K562 (cell line): ENCODE results near the gene DKKL1. TPM values are rescaled to one million over a fixed set of nuclear protein-coding genes. Genes with fewer than 3 reads are reported as not detected.

Source experiments
- ATAC-seq: fragments of 200-7000 bp; cut with Tn5 transposase; 3 replicates; pipeline ENCODE4 v1.9.1; 2020; ENCODE audit warnings: moderate library complexity
- BruUV-seq: library from RNA; stranded (reverse); fragments of 400-500 nt; replicated peaks from 2 replicates; lab custom pipeline; 2021; lab: Mats Ljungman, UMichigan
- CTCF ChIA-PET: fragments of 300-600 bp; formaldehyde crosslinking; extraction: SDS; loops from one replicate; lab custom pipeline; 2021; ENCODE audit warnings: low intra/inter-chr PET ratio; lab: Yijun Ruan, JAX
- POLR2A ChIA-PET: fragments of 300-600, 350-650 bp; sonication (Branson Sonifier 250); formaldehyde crosslinking; extraction: SDS; loops from one replicate; lab custom pipeline; 2021; ENCODE audit warnings: antibody characterized with exemption, inconsistent platforms; lab: Yijun Ruan, JAX
- DNase-seq, 4 experiments: peaks; one replicate each; pipeline versions ENCODE4 v3.0.0 to v3.0.0-alpha.2; 2011 to 2018; ENCODE audit warnings: low spot score in 3 of 4, mixed read lengths in 3 of 4; ENCODE audit errors: extremely low read depth in 1 of 4
- FAIRE-seq: peaks from 2 replicates; lab custom pipeline; 2011; peaks lifted over from hg19 to GRCh38; lab: Jason Lieb, UNC
- H2AFZ ChIP-seq: 2 replicates; pipeline ENCODE4 v1.6.0; 2011; ENCODE audit warnings: low read depth, low read length, control low read depth, inconsistent platforms
- H3K27ac ChIP-seq: fragments of 200-600 bp; 3 replicates; pipeline ENCODE4 v1.8.0; 2011; ENCODE audit warnings: low read depth, mild to moderate bottlenecking, control low read depth, inconsistent platforms, low read length, moderate library complexity, mixed read lengths; ENCODE audit errors: extremely low read depth
- H3K27me3 ChIP-seq, 2 experiments: fragments of 300-600 bp in 1 of 2; 2 replicates in 1 of 2; 3 replicates in 1 of 2; pipeline versions ENCODE4 v1.6.0 to v1.8.0; 2011; ENCODE audit warnings: inconsistent platforms in 2 of 2, low read length in 2 of 2, mild to moderate bottlenecking in 1 of 2, mixed read lengths in 1 of 2, moderate library complexity in 1 of 2; ENCODE audit not compliant: control insufficient read depth in 2 of 2, insufficient read depth in 2 of 2
- H3K36me3 ChIP-seq: fragments of 300-600 bp; 3 replicates; pipeline ENCODE4 v1.8.0; 2011; ENCODE audit warnings: mild to moderate bottlenecking, low read length, inconsistent platforms; ENCODE audit not compliant: control insufficient read depth, insufficient read depth
- H3K4me1 ChIP-seq, 2 experiments: fragments of 200-600 bp in 1 of 2; replicated peaks in 1 of 2; 2 replicates in 1 of 2; 3 replicates in 1 of 2; pipeline versions ENCODE4 v1.5.1 to v1.8.0; 2011; ENCODE audit warnings: inconsistent platforms in 2 of 2, low read length in 2 of 2, mild to moderate bottlenecking in 1 of 2, mixed read lengths in 1 of 2, moderate library complexity in 1 of 2; ENCODE audit not compliant: control insufficient read depth in 2 of 2, insufficient read depth in 2 of 2
- H3K4me2 ChIP-seq: 2 replicates; pipeline ENCODE4 v1.6.1; 2011; ENCODE audit warnings: low read length, control low read depth, inconsistent platforms, mixed read lengths; ENCODE audit not compliant: insufficient read depth
- H3K4me3 ChIP-seq: fragments of 200-600 bp; sonication (generic), shearing (Covaris generic); 2 replicates; pipeline ENCODE4 v1.5.1; 2016; ENCODE audit warnings: control low read depth, inconsistent platforms
- H3K79me2 ChIP-seq: fragments of 200-600 bp; 3 replicates; pipeline ENCODE4 v1.8.0; 2011; ENCODE audit warnings: low read length, inconsistent platforms; ENCODE audit not compliant: control insufficient read depth, insufficient read depth
- H3K9ac ChIP-seq, 2 experiments: 2 replicates each; pipeline versions ENCODE4 v1.6.0 to v1.6.1; 2011; ENCODE audit warnings: low read depth in 2 of 2, low read length in 2 of 2, control low read depth in 1 of 2, inconsistent platforms in 1 of 2, mild to moderate bottlenecking in 1 of 2, mixed read lengths in 1 of 2; ENCODE audit not compliant: insufficient read depth in 1 of 2
- H3K9me1 ChIP-seq: one replicate; pipeline ENCODE4 v1.6.0; 2011; ENCODE audit warnings: inconsistent platforms, mild to moderate bottlenecking, low read length, moderate library complexity; ENCODE audit not compliant: control insufficient read depth, insufficient read depth
- H3K9me3 ChIP-seq: replicated peaks from 2 replicates; pipeline ENCODE4 v1.5.1; 2011; ENCODE audit warnings: low read depth, low read length, inconsistent platforms; ENCODE audit not compliant: control insufficient read depth, insufficient read depth
- H4K20me1 ChIP-seq: replicated peaks from 2 replicates; pipeline ENCODE4 v1.6.1; 2011; ENCODE audit warnings: low read length, inconsistent platforms, mixed read lengths; ENCODE audit not compliant: control insufficient read depth, insufficient read depth
- ID3 ChIP-seq, 2 experiments: fragments of 250-450 bp in 1 of 2; fragments of 450-650 bp in 1 of 2; sonication (Bioruptor Pico) in 1 of 2; IDR thresholded peaks; 2 replicates each; pipeline versions ENCODE4 v1.6.1 to v1.8.0; 2016 to 2021; ENCODE audit warnings: mild to moderate bottlenecking in 2 of 2, moderate library complexity in 2 of 2, missing compliant biosample characterization in 1 of 2, missing genetic modification characterization in 1 of 2
- JUN ChIP-seq, 2 experiments: sonication (generic) in 1 of 2; formaldehyde crosslinking in 1 of 2; IDR thresholded peaks; 2 replicates each; pipeline versions ENCODE4 v1.6.1 to v1.8.0; 2012 to 2022; ENCODE audit warnings: borderline replicate concordance in 2 of 2, mild to moderate bottlenecking in 2 of 2, improper control_type of control experiment in 1 of 2, low read depth in 1 of 2, low read length in 1 of 2, missing genetic modification reagents in 1 of 2
- KDM1A ChIP-seq, 2 experiments: fragments of 450-650 bp; IDR thresholded peaks; 2 replicates each; pipeline ENCODE4 v1.6.1; 2016; ENCODE audit warnings: mild to moderate bottlenecking in 2 of 2
- LEF1 ChIP-seq: fragments of 450-650 bp; IDR thresholded peaks from 2 replicates; pipeline ENCODE4 v1.6.1; 2016; ENCODE audit warnings: mild to moderate bottlenecking
- MNT ChIP-seq, 2 experiments: fragments of 450-650 bp; conservative IDR thresholded peaks; 2 replicates each; pipeline ENCODE4 v1.6.1; 2017; ENCODE audit warnings: mild to moderate bottlenecking in 2 of 2, moderate library complexity in 2 of 2
- NUFIP1 ChIP-seq: fragments of 450-650 bp; IDR thresholded peaks from 2 replicates; pipeline ENCODE4 v1.6.1; 2018; ENCODE audit not compliant: partially characterized antibody
- PCBP1 ChIP-seq: fragments of 200-400 bp; formaldehyde crosslinking; IDR thresholded peaks from 2 replicates; pipeline ENCODE4 v1.6.1; 2018; ENCODE audit warnings: mild to moderate bottlenecking, low read depth, low read length; ENCODE audit not compliant: poor library complexity, severe bottlenecking
- RHOXF2B ChIP-seq: fragments of 250-450 bp; sonication (Bioruptor Pico); conservative IDR thresholded peaks from 2 replicates; pipeline ENCODE4 v1.5.1; 2021
- STAT5B ChIP-seq: fragments of 250-450 bp; sonication (Bioruptor Pico); IDR thresholded peaks from 2 replicates; pipeline ENCODE4 v1.8.0; 2021; ENCODE audit warnings: mild to moderate bottlenecking, inconsistent platforms
- TARDBP ChIP-seq: fragments of 450-650 bp; IDR thresholded peaks from 2 replicates; pipeline ENCODE4 v1.6.1; 2016
- THRAP3 ChIP-seq: fragments of 450-650 bp; IDR thresholded peaks from 2 replicates; pipeline ENCODE4 v1.6.1; 2016; ENCODE audit warnings: mild to moderate bottlenecking, inconsistent platforms, borderline replicate concordance
- ZEB2 ChIP-seq: fragments of 450-650 bp; IDR thresholded peaks from 2 replicates; pipeline ENCODE4 v1.6.1; 2016
- ZNF695 ChIP-seq: fragments of 450-650 bp; formaldehyde crosslinking; IDR thresholded peaks from 2 replicates; pipeline ENCODE4 v1.4.0; 2020; ENCODE audit warnings: mild to moderate bottlenecking, moderate library complexity
- WGBS: fragments of 100-300 bp; shearing (Covaris generic); methylation state at CpG from one replicate; pipeline ENCODE4 v1.1.6; 2016; ENCODE audit warnings: low coverage, mixed read lengths; ENCODE audit not compliant: insufficient coverage; ENCODE audit errors: missing lambda C conversion rate; 5-methylcytosine and 5-hydroxymethylcytosine counted together
- in situ Hi-C: fragments of 300-500 bp; cut with MboI; formaldehyde crosslinking; loops from 4 replicates; pipeline ENCODE4 v1.15.0; 2018; ENCODE audit warnings: inconsistent platforms, mixed read lengths
- intact Hi-C: fragments of 100-400 bp; cut with micrococcal nuclease; formaldehyde crosslinking; loops from 2 replicates; pipeline ENCODE4 v1.14.2; 2022
- polyA plus RNA-seq, 8 experiments: library from polyadenylated mRNA; depleted of rRNA in 4 of 8; stranded (reverse) in 5 of 8; unstranded in 3 of 8; fragments of >200 nt; fragmentation: Nextera tagmentation in 2 of 8; fragmentation: Illumina TruSeq in 1 of 8; extraction: Ambion mirVana in 2 of 8; extraction: Trizol in 1 of 8; gene quantifications; 2 replicates each; pipeline versions ENCODE4 v1.2.1 to v1.2.3, GENCODE V29; 2011 to 2014; ENCODE audit warnings: inconsistent platforms in 1 of 8, missing spikeins in 1 of 8
- total RNA-seq, 7 experiments: library from RNA; depleted of rRNA in 6 of 7; stranded (reverse); fragments of >200 nt in 6 of 7; fragmentation: Illumina TruSeq in 2 of 7; extraction: Trizol in 2 of 7; gene quantifications; 2 replicates each; pipeline versions ENCODE4 v1.2.1 to v1.2.3, GENCODE V29; 2011 to 2021; ENCODE audit warnings: low replicate concordance in 1 of 7
- TF ChIP-seq, protein P1 (sequence below): fragments of 450-650 bp; conservative IDR thresholded peaks from 2 replicates; pipeline ENCODE4 v1.6.1; 2016; ENCODE audit warnings: missing genetic modification characterization, low read depth, mild to moderate bottlenecking, missing compliant biosample characterization, moderate library complexity

The DKKL1 gene
- total and polyA plus RNA-seq, 9 of the 15 experiments (the other 6 are each of a cell fraction or from before 2014, with no cell fraction given): 0.15 to 1.7 (median 0.52) TPM

DNA sequence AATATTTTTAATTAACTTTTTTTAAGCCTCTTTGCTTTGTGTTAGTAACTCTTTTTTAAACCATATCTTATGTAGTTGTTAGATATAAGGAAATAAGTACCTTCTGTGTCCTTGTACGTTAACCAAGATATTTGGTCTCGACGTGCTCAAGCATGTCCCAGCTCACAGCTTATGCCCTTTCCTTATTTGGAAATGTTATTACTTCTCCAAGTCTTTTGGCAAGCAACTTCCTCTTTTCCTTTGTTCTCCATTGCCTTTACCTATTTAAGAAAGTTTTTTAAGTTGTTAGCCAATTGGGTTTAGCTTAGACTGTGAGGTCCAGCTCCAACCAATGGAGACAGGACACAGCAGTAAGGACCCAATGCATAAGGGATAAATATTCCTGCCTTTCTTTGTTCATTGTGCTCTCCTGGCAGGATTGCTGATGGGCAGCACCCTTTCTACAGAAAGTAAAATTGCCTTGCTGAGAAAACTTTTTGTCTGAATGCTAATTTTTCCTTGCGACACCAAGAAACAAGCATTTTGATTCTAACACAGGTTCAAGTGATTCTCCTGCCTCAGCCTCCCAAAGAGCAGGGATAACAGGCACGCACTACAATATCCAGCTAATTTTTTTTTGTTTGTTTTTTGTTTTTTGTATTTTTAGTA is 5.2 kb downstream of the DKKL1 start:
- no TSS peak for BruUV-seq
- FAIRE-seq: no peak
- TF ChIP-seq ZNF695 (no peak), THRAP3 (no peak), MNT (conservative IDR thresholded peaks at IDR 0.05) (no peak), PCBP1 (no peak), TARDBP (no peak), RHOXF2B (CRISPR knock-in tag) (no peak), LEF1 (0 out of 2 replicates have a peak, but pooled peaks have one; percentile 32), ID3 (CRISPR knock-in tag; IDR thresholded peaks at IDR 0.05) (no peak), ID3 (tag; IDR thresholded peaks at IDR 0.05) (no peak), JUN (IDR thresholded peaks at IDR 0.05; ENCODE audit: borderline replicate concordance, low read depth, low read length) (0 out of 2 replicates have a peak, but pooled peaks have one; percentile 31), JUN (CRISPR knock-in tag; IDR thresholded peaks at IDR 0.05; ENCODE audit: borderline replicate concordance) (no peak), STAT5B (no peak), KDM1A (IDR thresholded peaks at IDR 0.05) (peak in 1 of 2 experiments; percentile 33; a peak in 1 of 4 replicates), NUFIP1 (no peak), ZEB2 (peak; percentile 87)
- TF ChIP-seq, protein P1, sequence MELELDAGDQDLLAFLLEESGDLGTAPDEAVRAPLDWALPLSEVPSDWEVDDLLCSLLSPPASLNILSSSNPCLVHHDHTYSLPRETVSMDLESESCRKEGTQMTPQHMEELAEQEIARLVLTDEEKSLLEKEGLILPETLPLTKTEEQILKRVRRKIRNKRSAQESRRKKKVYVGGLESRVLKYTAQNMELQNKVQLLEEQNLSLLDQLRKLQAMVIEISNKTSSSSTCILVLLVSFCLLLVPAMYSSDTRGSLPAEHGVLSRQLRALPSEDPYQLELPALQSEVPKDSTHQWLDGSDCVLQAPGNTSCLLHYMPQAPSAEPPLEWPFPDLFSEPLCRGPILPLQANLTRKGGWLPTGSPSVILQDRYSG (tag): no peak

More for the DNA sequence above, 5.2 kb downstream of the DKKL1 start:
- Histone ChIP-seq H3K9me3 (peaks cover 7% of the 10 kb centered on the region; the same call in 1 of the 2 replicates), H3K4me2 (no peak overlapping the region), H2AFZ (no peak overlapping the region), H3K4me1 (peaks cover 7 to 20% of the 10 kb centered on the region in 2 experiments), H4K20me1 (no peaks in the 10 kb centered on the region), H3K27ac (no peak overlapping the region), H3K9me1 (no peaks in the 10 kb centered on the region), H3K4me3 (no peak overlapping the region), H3K36me3 (no peaks in the 10 kb centered on the region), H3K27me3 (no peaks in the 10 kb centered on the region), H3K79me2 (no peaks in the 10 kb centered on the region), H3K9ac (no peak overlapping the region)
- ATAC-seq (no peak), DNase-seq (no peak)
- intact Hi-C loops: no loop called here
- 47% methylated on average over 5 of the region's 5 CpGs for WGBS
- in situ Hi-C loops: no loop called here
- ChIA-PET POLR2A (no interaction called here), CTCF (no interaction called here)
